Liver (tissue), 9 donors: Measurements from ENCODE around the gene TANGO2. TPM values are rescaled to one million over a fixed set of nuclear protein-coding genes. Genes with fewer than 3 reads are reported as not detected.

Experiments
- DNase-seq: peaks from one replicate; pipeline ENCODE4 v3.0.0-alpha.2; 2017; ENCODE audit warnings: low spot score
- H3K27ac ChIP-seq, 2 donors: one replicate each; pipeline ENCODE4 v1.7.0; 2013; ENCODE audit warnings: inconsistent platforms in 2 of 2, low read length in 2 of 2, control low read depth in 1 of 2, low read depth in 1 of 2, mild to moderate bottlenecking in 1 of 2
- H3K27me3 ChIP-seq, 4 donors: one replicate each; pipeline versions ENCODE4 v1.6.1 to v1.7.0; 2013; ENCODE audit warnings: low read length in 3 of 4, inconsistent platforms in 1 of 4, mild to moderate bottlenecking in 1 of 4, moderate library complexity in 1 of 4; ENCODE audit not compliant: control insufficient read depth in 4 of 4, insufficient read depth in 4 of 4
- H3K36me3 ChIP-seq, 4 donors: one replicate each; pipeline versions ENCODE4 v1.6.1 to v1.7.0; 2013; ENCODE audit warnings: low read length in 3 of 4, mild to moderate bottlenecking in 3 of 4, low read depth in 1 of 4, moderate library complexity in 1 of 4; ENCODE audit not compliant: control insufficient read depth in 4 of 4, insufficient read depth in 3 of 4
- H3K4me1 ChIP-seq, 4 donors: one replicate each; pipeline versions ENCODE4 v1.6.1 to v1.7.0; 2013; ENCODE audit warnings: low read length in 3 of 4, mild to moderate bottlenecking in 3 of 4, moderate library complexity in 1 of 4; ENCODE audit not compliant: control insufficient read depth in 4 of 4, insufficient read depth in 4 of 4
- H3K4me3 ChIP-seq, 3 donors: one replicate each; pipeline versions ENCODE4 v1.6.1 to v1.7.0; 2013; ENCODE audit warnings: low read length in 3 of 3, control low read depth in 1 of 3, low read depth in 1 of 3, mild to moderate bottlenecking in 1 of 3
- H3K9ac ChIP-seq, 2 donors: one replicate each; pipeline ENCODE4 v1.7.0; 2013; ENCODE audit warnings: low read length in 2 of 2, mild to moderate bottlenecking in 2 of 2, moderate library complexity in 2 of 2, control low read depth in 1 of 2, low read depth in 1 of 2
- H3K9me3 ChIP-seq, 4 donors: one replicate each; pipeline versions ENCODE4 v1.6.1 to v1.7.0; 2013; ENCODE audit warnings: low read length in 3 of 4; ENCODE audit not compliant: control insufficient read depth in 4 of 4
- ATF3 ChIP-seq: IDR thresholded peaks from 2 replicates; pipeline ENCODE4 v1.6.1; 2016; ENCODE audit warnings: antibody characterized with exemption
- CTCF ChIP-seq: fragments of 150-350 bp; IDR thresholded peaks from 2 replicates; pipeline ENCODE4 v1.5.1; 2017; ENCODE audit warnings: improper control_type of control experiment, low read depth, low read length; ENCODE audit not compliant: missing input control
- EGR1 ChIP-seq, 2 donors: IDR thresholded peaks; 2 replicates each; pipeline ENCODE4 v1.6.1; 2016 to 2018; ENCODE audit warnings: antibody characterized with exemption in 2 of 2, low read depth in 2 of 2
- FOXA1 ChIP-seq: IDR thresholded peaks from 2 replicates; pipeline ENCODE4 v1.6.1; 2016; ENCODE audit warnings: antibody characterized with exemption
- FOXA2 ChIP-seq: IDR thresholded peaks from 2 replicates; pipeline ENCODE4 v1.6.1; 2016; ENCODE audit warnings: antibody characterized with exemption
- GABPA ChIP-seq, 2 donors: IDR thresholded peaks in 1 of 2; conservative IDR thresholded peaks in 1 of 2; 2 replicates each; pipeline ENCODE4 v1.6.1; 2016; ENCODE audit warnings: antibody characterized with exemption in 2 of 2, mild to moderate bottlenecking in 1 of 2, moderate library complexity in 1 of 2
- HNF4A ChIP-seq, 2 donors: conservative IDR thresholded peaks; 2 replicates each; pipeline ENCODE4 v1.6.1; 2016; ENCODE audit warnings: antibody characterized with exemption in 2 of 2, mild to moderate bottlenecking in 2 of 2
- HNF4G ChIP-seq: IDR thresholded peaks from 2 replicates; pipeline ENCODE4 v1.6.1; 2016; ENCODE audit warnings: antibody characterized with exemption
- JUND ChIP-seq, 2 donors: IDR thresholded peaks; 2 replicates each; pipeline ENCODE4 v1.6.1; 2016; ENCODE audit warnings: antibody characterized with exemption in 2 of 2
- MAX ChIP-seq: IDR thresholded peaks from 2 replicates; pipeline ENCODE4 v1.6.1; 2016; ENCODE audit warnings: antibody characterized with exemption
- NR2F2 ChIP-seq: IDR thresholded peaks from 2 replicates; pipeline ENCODE4 v1.6.1; 2016; ENCODE audit warnings: antibody characterized with exemption
- RAD21 ChIP-seq, 2 donors: IDR thresholded peaks; 2 replicates each; pipeline ENCODE4 v1.6.1; 2016; ENCODE audit warnings: antibody characterized with exemption in 2 of 2, mild to moderate bottlenecking in 2 of 2
- REST ChIP-seq: IDR thresholded peaks from 2 replicates; pipeline ENCODE4 v1.6.1; 2016; ENCODE audit warnings: antibody characterized with exemption, mild to moderate bottlenecking
- RXRA ChIP-seq, 2 donors: IDR thresholded peaks; 2 replicates each; pipeline ENCODE4 v1.6.1; 2017 to 2018; ENCODE audit warnings: antibody characterized with exemption in 2 of 2, mild to moderate bottlenecking in 1 of 2
- SP1 ChIP-seq: IDR thresholded peaks from 2 replicates; pipeline ENCODE4 v1.6.1; 2018; ENCODE audit warnings: antibody characterized with exemption, mild to moderate bottlenecking
- TAF1 ChIP-seq: conservative IDR thresholded peaks from 2 replicates; pipeline ENCODE4 v1.6.1; 2016; ENCODE audit warnings: antibody characterized with exemption, mild to moderate bottlenecking
- YY1 ChIP-seq: IDR thresholded peaks from 2 replicates; pipeline ENCODE4 v1.6.1; 2016; ENCODE audit warnings: antibody characterized with exemption, mild to moderate bottlenecking
- ZBTB33 ChIP-seq: IDR thresholded peaks from 2 replicates; pipeline ENCODE4 v1.6.1; 2016; ENCODE audit warnings: antibody characterized with exemption
- WGBS: extraction: QIAGEN DNeasy Blood & Tissue Kit; methylation state at CpG from one replicate; pipeline ENCODE4 v1.1.7; 2013; 5-methylcytosine and 5-hydroxymethylcytosine counted together
- polyA plus RNA-seq, 2 donors: library from polyadenylated mRNA; stranded (reverse) in 1 of 2; unstranded in 1 of 2; fragments of 200-250 nt in 1 of 2; fragments of >200 nt in 1 of 2; fragmentation: Nextera tagmentation in 1 of 2; extraction: Ambion mirVana in 1 of 2; gene quantifications; one replicate each; pipeline versions ENCODE4 v1.2.1 to v1.2.3, GENCODE V29; 2013 to 2015
- total RNA-seq, 2 donors: library from RNA; depleted of rRNA; stranded (reverse); fragments of >200 nt; gene quantifications; one replicate each; pipeline ENCODE4 v1.2.3, GENCODE V29; 2014
- donor health status: healthy.
- donor health status: healthy.
- donor health status: healthy.
- donor health status: healthy.
- donor health status: healthy.

Gene TANGO2
- total and polyA plus RNA-seq, 4 donors, result 10.8 to 153 (median 16.1) TPM

- no peak for DNase-seq
- no peaks in the 10 kb centered on the region for H3K27me3 ChIP-seq
- H3K9ac ChIP-seq, result no peak overlapping the region
- 89% methylated on average over 12 of the region's 12 CpGs for WGBS
- H3K4me1 ChIP-seq, result peaks cover 12 to 58% (median 48%) of the 10 kb centered on the region in 4 donors
- H3K27ac ChIP-seq, result no peak overlapping the region
- no peaks in the 10 kb centered on the region for H3K9me3 ChIP-seq
- no peak overlapping the region for H3K4me3 ChIP-seq
- TF ChIP-seq FOXA2 (no peak), EGR1 (IDR thresholded peaks at IDR 0.05; ENCODE audit: low read depth in 2 of 2) (no peak), TAF1 (no peak), RAD21 (IDR thresholded peaks at IDR 0.05) (no peak), MAX (no peak), SP1 (no peak), YY1 (no peak), HNF4G (no peak), FOXA1 (no peak), CTCF (no peak)
- H3K36me3 ChIP-seq, result no peaks in the 10 kb centered on the region
Measured at GRCh38 chr22:19996694-19997384, 24.1 kb upstream of the TANGO2 start.

- H3K9ac ChIP-seq, result no peak overlapping the region
- 86% methylated on average over 19 of the region's 19 CpGs for WGBS
- H3K36me3 ChIP-seq, result no peaks in the 10 kb centered on the region
- H3K4me3 ChIP-seq, result no peak overlapping the region
- peaks cover 10 to 54% (median 42%) of the 10 kb centered on the region in 4 donors for H3K4me1 ChIP-seq
- no peak for DNase-seq
- no peaks in the 10 kb centered on the region for H3K9me3 ChIP-seq
- no peaks in the 10 kb centered on the region for H3K27me3 ChIP-seq
- no peak overlapping the region for H3K27ac ChIP-seq
- TF ChIP-seq ATF3, result no peak
- TF ChIP-seq HNF4A (conservative IDR thresholded peaks at IDR 0.05), result no peak
- no peak for TF ChIP-seq RAD21 (IDR thresholded peaks at IDR 0.05)
- no peak for TF ChIP-seq REST
- TF ChIP-seq YY1, result no peak
- TF ChIP-seq GABPA (IDR thresholded peaks at IDR 0.05 in 1 of 2, conservative IDR thresholded peaks at IDR 0.05 in 1 of 2), result no peak
- no peak for TF ChIP-seq FOXA2
- TF ChIP-seq HNF4G, result no peak
- TF ChIP-seq RXRA (IDR thresholded peaks at IDR 0.05), result no peak
- no peak for TF ChIP-seq NR2F2
- TF ChIP-seq ZBTB33, result no peak
- no peak for TF ChIP-seq SP1
- TF ChIP-seq EGR1 (IDR thresholded peaks at IDR 0.05; ENCODE audit: low read depth in 2 of 2), result no peak
- TF ChIP-seq TAF1, result no peak
- TF ChIP-seq JUND (IDR thresholded peaks at IDR 0.05), result no peak
Measured at GRCh38 chr22:19997561-19998231, 23.2 kb upstream of the TANGO2 start.
